ENCODE results near the gene DCAF10. TPM values are rescaled to one million over a fixed set of nuclear protein-coding genes. Genes with fewer than 3 reads are reported as not detected.
"Not testable (repeated sequence)": the region's sequence is repeated elsewhere in the genome, so short reads cannot be mapped to it uniquely, and the experiment has no call there.

The DCAF10 gene
- total RNA-seq, 2 experiments from 2014 or later = 10.5 to 12.9 TPM

- H3K4me1 Mint-ChIP-seq = peaks cover 9% of the 10 kb centered on the region
- H3K27ac Mint-ChIP-seq = no peak overlapping the region
- H3K27me3 Mint-ChIP-seq = no peaks in the 10 kb centered on the region
- H3K36me3 Mint-ChIP-seq = peaks cover 15% of the 10 kb centered on the region
- no peaks in the 10 kb centered on the region for H3K9me3 Mint-ChIP-seq
- H3K4me3 Mint-ChIP-seq = no peak overlapping the region
- no peak for DNase-seq
Observed at GRCh38 chr9:37812773-37813379, 12.3 kb downstream of the DCAF10 start.

- no peak overlapping the region for H3K27ac Mint-ChIP-seq
- no peaks in the 10 kb centered on the region for H3K4me1 Mint-ChIP-seq
- H3K9me3 Mint-ChIP-seq = peaks cover 1% of the 10 kb centered on the region
- no peaks in the 10 kb centered on the region for H3K27me3 Mint-ChIP-seq
- no peak for DNase-seq
- no peak overlapping the region for H3K4me3 Mint-ChIP-seq
- peaks cover 22% of the 10 kb centered on the region for H3K36me3 Mint-ChIP-seq
Observed at GRCh38 chr9:37818849-37819248, 18.3 kb downstream of the DCAF10 start.

GRCh38 chr9:37820142-37820541, 19.5 kb downstream of the DCAF10 start:
- Mint-ChIP-seq H3K4me1 (no peaks in the 10 kb centered on the region), H3K27me3 (no peaks in the 10 kb centered on the region)
- no peak for DNase-seq

GRCh38 chr9:37825174-37825573, 24.6 kb downstream of the DCAF10 start:
- peaks cover 34% of the 10 kb centered on the region for H3K36me3 Mint-ChIP-seq

More at GRCh38 chr9:37820142-37820541, 19.5 kb downstream of the DCAF10 start:
- H3K4me3 Mint-ChIP-seq = no peak overlapping the region
- H3K27ac Mint-ChIP-seq = no peak overlapping the region
- H3K9me3 Mint-ChIP-seq = peaks cover 1% of the 10 kb centered on the region
- H3K36me3 Mint-ChIP-seq = peaks cover 32% of the 10 kb centered on the region

GRCh38 chr9:37827483-37828165, 27.0 kb downstream of the DCAF10 start:
- Mint-ChIP-seq H3K4me1 (peaks cover 2% of the 10 kb centered on the region), H3K36me3 (peaks cover 22% of the 10 kb centered on the region), H3K27ac (no peak overlapping the region), H3K4me3 (no peak overlapping the region), H3K27me3 (no peaks in the 10 kb centered on the region), H3K9me3 (peaks cover 1% of the 10 kb centered on the region)
- DNase-seq = no peak

More at GRCh38 chr9:37825174-37825573, 24.6 kb downstream of the DCAF10 start:
- not testable (repeated sequence) for H3K27ac Mint-ChIP-seq, DNase-seq, H3K4me1 Mint-ChIP-seq, H3K9me3 Mint-ChIP-seq, H3K27me3 Mint-ChIP-seq, H3K4me3 Mint-ChIP-seq

GRCh38 chr9:37835821-37836220, 35.2 kb downstream of the DCAF10 start:
- H3K9me3 Mint-ChIP-seq = no peaks in the 10 kb centered on the region
- no peak overlapping the region for H3K27ac Mint-ChIP-seq
- no peak for DNase-seq
- H3K27me3 Mint-ChIP-seq = no peaks in the 10 kb centered on the region
- H3K36me3 Mint-ChIP-seq = no peaks in the 10 kb centered on the region
- no peak overlapping the region for H3K4me3 Mint-ChIP-seq
- peaks cover 18% of the 10 kb centered on the region for H3K4me1 Mint-ChIP-seq

- peaks cover 18% of the 10 kb centered on the region for H3K4me1 Mint-ChIP-seq
- H3K4me3 Mint-ChIP-seq = no peak overlapping the region
- no peaks in the 10 kb centered on the region for H3K9me3 Mint-ChIP-seq
- DNase-seq = peak; percentile 5
- H3K36me3 Mint-ChIP-seq = no peaks in the 10 kb centered on the region
- no peaks in the 10 kb centered on the region for H3K27me3 Mint-ChIP-seq
- H3K27ac Mint-ChIP-seq = peak overlapping the region; percentile 45
Observed at GRCh38 chr9:37836386-37836785, 35.8 kb downstream of the DCAF10 start.

GRCh38 chr9:37839496-37840461, 39.2 kb downstream of the DCAF10 start:
- no peaks in the 10 kb centered on the region for H3K27me3 Mint-ChIP-seq
- no peaks in the 10 kb centered on the region for H3K9me3 Mint-ChIP-seq
- H3K36me3 Mint-ChIP-seq = peaks cover 2% of the 10 kb centered on the region
- peak overlapping the region; percentile 6 for H3K27ac Mint-ChIP-seq
- no peak overlapping the region for H3K4me3 Mint-ChIP-seq
- no peak for DNase-seq
- H3K4me1 Mint-ChIP-seq = peaks cover 16% of the 10 kb centered on the region

- peaks cover 2% of the 10 kb centered on the region for H3K36me3 Mint-ChIP-seq
- no peaks in the 10 kb centered on the region for H3K9me3 Mint-ChIP-seq
- H3K27me3 Mint-ChIP-seq = no peaks in the 10 kb centered on the region
- H3K4me3 Mint-ChIP-seq = no peak overlapping the region
- H3K4me1 Mint-ChIP-seq = peaks cover 16% of the 10 kb centered on the region
- DNase-seq = no peak
- no peak overlapping the region for H3K27ac Mint-ChIP-seq
Observed at GRCh38 chr9:37840560-37841194, 40.1 kb downstream of the DCAF10 start.

GRCh38 chr9:37852222-37852621, 51.6 kb downstream of the DCAF10 start:
- H3K9me3 Mint-ChIP-seq = no peaks in the 10 kb centered on the region
- peaks cover 16% of the 10 kb centered on the region for H3K36me3 Mint-ChIP-seq
- no peak overlapping the region for H3K27ac Mint-ChIP-seq
- H3K4me3 Mint-ChIP-seq = no peak overlapping the region
- no peaks in the 10 kb centered on the region for H3K27me3 Mint-ChIP-seq
- no peaks in the 10 kb centered on the region for H3K4me1 Mint-ChIP-seq
- DNase-seq = no peak

- no peak overlapping the region for H3K4me3 Mint-ChIP-seq
- H3K9me3 Mint-ChIP-seq = no peaks in the 10 kb centered on the region
- no peak for DNase-seq
- H3K36me3 Mint-ChIP-seq = peaks cover 9% of the 10 kb centered on the region
- no peak overlapping the region for H3K27ac Mint-ChIP-seq
- no peaks in the 10 kb centered on the region for H3K4me1 Mint-ChIP-seq
- H3K27me3 Mint-ChIP-seq = no peaks in the 10 kb centered on the region
Observed at GRCh38 chr9:37856551-37856950, 56.0 kb downstream of the DCAF10 start.

- no peak overlapping the region for H3K27ac Mint-ChIP-seq
- no peak overlapping the region for H3K4me3 Mint-ChIP-seq
- DNase-seq = no peak
- no peaks in the 10 kb centered on the region for H3K27me3 Mint-ChIP-seq
- H3K4me1 Mint-ChIP-seq = no peaks in the 10 kb centered on the region
- no peaks in the 10 kb centered on the region for H3K9me3 Mint-ChIP-seq
- H3K36me3 Mint-ChIP-seq = peaks cover 9% of the 10 kb centered on the region
Observed at GRCh38 chr9:37859043-37859442, 58.4 kb downstream of the DCAF10 start.

- peaks cover 5% of the 10 kb centered on the region for H3K36me3 Mint-ChIP-seq
Observed at GRCh38 chr9:37862530-37862929, 61.9 kb downstream of the DCAF10 start.

GRCh38 chr9:37870081-37870798, 69.6 kb downstream of the DCAF10 start:
- H3K4me3 Mint-ChIP-seq = no peak overlapping the region
- H3K36me3 Mint-ChIP-seq = peaks cover 6% of the 10 kb centered on the region
- H3K4me1 Mint-ChIP-seq = no peaks in the 10 kb centered on the region
- no peaks in the 10 kb centered on the region for H3K9me3 Mint-ChIP-seq
- H3K27ac Mint-ChIP-seq = no peak overlapping the region
- H3K27me3 Mint-ChIP-seq = no peaks in the 10 kb centered on the region
- no peak for DNase-seq

More at GRCh38 chr9:37862530-37862929, 61.9 kb downstream of the DCAF10 start:
- no peaks in the 10 kb centered on the region for H3K27me3 Mint-ChIP-seq
- H3K9me3 Mint-ChIP-seq = no peaks in the 10 kb centered on the region
- no peak overlapping the region for H3K4me3 Mint-ChIP-seq
- no peak overlapping the region for H3K27ac Mint-ChIP-seq
- no peak for DNase-seq
- no peaks in the 10 kb centered on the region for H3K4me1 Mint-ChIP-seq
